ENCODE results near the gene RIPOR3. TPM values are rescaled to one million over a fixed set of nuclear protein-coding genes. Genes with fewer than 3 reads are reported as not detected.

RIPOR3 gene
- polyA plus RNA-seq, 1 of the 3 experiments (the other 2 are of a cell fraction), result 1.2 TPM

DNA sequence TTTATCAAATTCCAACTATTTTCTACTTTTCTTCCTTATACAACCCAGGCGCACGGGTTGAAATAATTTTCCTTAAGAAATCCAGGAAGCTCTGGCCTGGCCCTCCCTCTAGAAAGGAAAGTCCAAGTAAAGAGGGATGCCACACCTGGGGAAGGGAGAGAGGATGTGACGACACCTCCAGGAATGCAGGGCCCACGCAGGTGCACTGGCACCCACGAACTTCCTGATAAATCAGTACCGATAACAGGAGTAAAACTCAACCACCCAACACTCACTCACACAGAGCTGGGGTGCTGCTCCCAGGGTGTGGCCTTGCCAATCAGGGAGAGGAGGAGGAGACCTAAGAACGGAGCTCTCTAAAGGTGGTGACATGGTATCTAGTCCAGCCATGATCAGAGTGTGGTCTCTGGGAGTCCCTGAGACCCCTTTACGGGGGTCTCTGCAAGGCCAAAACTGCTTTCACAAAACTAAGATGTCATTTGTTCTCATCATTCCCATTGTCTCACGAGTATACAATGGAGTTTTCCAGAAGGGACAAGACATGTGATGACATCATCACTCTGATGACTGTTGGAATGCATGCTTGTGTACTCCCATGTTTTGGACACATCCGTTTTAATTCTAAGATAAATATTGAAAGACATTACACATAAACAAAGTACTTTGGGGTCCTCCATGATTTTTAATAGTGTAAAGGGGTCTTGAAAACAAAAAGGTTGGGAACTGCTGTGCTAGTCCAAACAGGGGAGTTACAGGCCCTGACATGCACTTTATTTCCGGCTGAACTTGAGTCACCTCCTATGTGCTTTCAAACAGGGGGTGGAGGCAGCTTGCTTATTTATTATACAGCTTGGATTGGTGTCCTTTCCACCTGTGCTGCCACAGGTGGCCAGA lies 37.9 kb upstream of the RIPOR3 start:
- no peak overlapping the region for H2AFZ ChIP-seq (ENCODE audit: low read depth)
- no peaks in the 10 kb centered on the region for H3K79me2 ChIP-seq (ENCODE audit: insufficient read depth)
- no peaks in the 10 kb centered on the region for H3K9me3 ChIP-seq
- no peaks in the 10 kb centered on the region for H3K27me3 ChIP-seq (ENCODE audit: insufficient read depth)
- no peaks in the 10 kb centered on the region for H3K9me2 ChIP-seq
- no peaks in the 10 kb centered on the region for H3K36me3 ChIP-seq (replicated peaks in 1 of 2; ENCODE audit: control insufficient read depth in 1 of 2, insufficient read depth in 2 of 2, low read length in 1 of 2)
- peaks cover 13 to 15% of the 10 kb centered on the region in 2 experiments for H3K4me1 ChIP-seq (ENCODE audit: control insufficient read depth in 1 of 2, insufficient read depth in 2 of 2, low read depth in 1 of 2, low read length in 1 of 2)
- H3K9ac ChIP-seq, result no peak overlapping the region
- H3K4me2 ChIP-seq, result no peak overlapping the region
- TF ChIP-seq JUND (IDR thresholded peaks at IDR 0.05) (no peak), TCF12 (IDR thresholded peaks at IDR 0.05) (no peak), RFX5 (IDR thresholded peaks at IDR 0.05; ENCODE audit: low read length) (no peak)
- TF ChIP-seq, protein P1, sequence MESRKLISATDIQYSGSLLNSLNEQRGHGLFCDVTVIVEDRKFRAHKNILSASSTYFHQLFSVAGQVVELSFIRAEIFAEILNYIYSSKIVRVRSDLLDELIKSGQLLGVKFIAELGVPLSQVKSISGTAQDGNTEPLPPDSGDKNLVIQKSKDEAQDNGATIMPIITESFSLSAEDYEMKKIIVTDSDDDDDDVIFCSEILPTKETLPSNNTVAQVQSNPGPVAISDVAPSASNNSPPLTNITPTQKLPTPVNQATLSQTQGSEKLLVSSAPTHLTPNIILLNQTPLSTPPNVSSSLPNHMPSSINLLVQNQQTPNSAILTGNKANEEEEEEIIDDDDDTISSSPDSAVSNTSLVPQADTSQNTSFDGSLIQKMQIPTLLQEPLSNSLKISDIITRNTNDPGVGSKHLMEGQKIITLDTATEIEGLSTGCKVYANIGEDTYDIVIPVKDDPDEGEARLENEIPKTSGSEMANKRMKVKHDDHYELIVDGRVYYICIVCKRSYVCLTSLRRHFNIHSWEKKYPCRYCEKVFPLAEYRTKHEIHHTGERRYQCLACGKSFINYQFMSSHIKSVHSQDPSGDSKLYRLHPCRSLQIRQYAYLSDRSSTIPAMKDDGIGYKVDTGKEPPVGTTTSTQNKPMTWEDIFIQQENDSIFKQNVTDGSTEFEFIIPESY (IDR thresholded peaks at IDR 0.05; ENCODE audit: borderline replicate concordance, low read depth), result no peak
- peaks cover 14% of the 10 kb centered on the region for H3F3A ChIP-seq (replicated peaks; ENCODE audit: insufficient read depth)
- WGBS (ENCODE audit: low lambda C conversion rate), result 75% methylated on average over 7 of the region's 11 CpGs
- no peaks in the 10 kb centered on the region for H4K20me1 ChIP-seq (ENCODE audit: insufficient read depth)
- H3K4me3 ChIP-seq (ENCODE audit: low read depth in 2 of 2, low read length in 1 of 2), result no peak overlapping the region
- H3K27ac ChIP-seq (ENCODE audit: low read depth in 2 of 2, low read length in 1 of 2), result no peak overlapping the region
- no peak for DNase-seq
- ChIA-PET CTCF (interaction anchor here (1.1 to 2.1 kb wide), 5 partner anchors 9 to 104 kb away, joined by 4 to 8 read pairs (median 5); no protein-coding TSS in a partner anchor), POLR2A (no interaction called here)

DNA sequence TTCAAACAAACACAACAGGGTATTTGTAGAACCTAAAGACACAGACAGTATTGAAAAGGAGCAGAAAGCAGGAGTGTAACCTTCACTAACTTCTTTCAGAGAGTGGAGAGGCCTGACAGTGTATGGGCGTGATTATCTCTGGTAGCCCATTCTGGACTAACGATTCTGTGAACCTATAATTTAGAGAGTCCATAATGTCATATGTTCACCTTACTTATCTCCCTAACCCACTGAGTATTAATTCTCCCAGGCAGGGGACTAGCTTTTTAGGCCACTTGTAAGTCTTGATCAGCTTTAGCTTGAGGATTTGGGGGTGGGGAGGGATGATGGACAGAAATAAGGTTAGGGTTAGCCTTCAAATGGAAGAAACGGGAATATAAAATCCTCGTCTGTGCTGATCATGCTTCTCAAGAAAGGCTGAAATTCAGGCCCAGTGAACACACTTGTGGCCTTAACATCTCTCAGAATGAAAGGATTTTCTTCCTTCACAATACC lies 37.2 kb upstream of the RIPOR3 start:
- no peak overlapping the region for H3K4me2 ChIP-seq
- no peak overlapping the region for H3K9ac ChIP-seq
- 88% methylated on average over 4 of the region's 4 CpGs for WGBS (ENCODE audit: low lambda C conversion rate)
- no peaks in the 10 kb centered on the region for H3K79me2 ChIP-seq (ENCODE audit: insufficient read depth)
- no peaks in the 10 kb centered on the region for H3K9me3 ChIP-seq
- no peak overlapping the region for H2AFZ ChIP-seq (ENCODE audit: low read depth)
- no peaks in the 10 kb centered on the region for H3K27me3 ChIP-seq (ENCODE audit: insufficient read depth)
- H3F3A ChIP-seq (replicated peaks; ENCODE audit: insufficient read depth), result peaks cover 14% of the 10 kb centered on the region
- POLR2A ChIA-PET, result no interaction called here
- CTCF ChIA-PET, result interaction anchor here (0.9 to 2.1 kb wide), 3 partner anchors 9 to 103 kb away, joined by 3 to 7 read pairs (median 4); no protein-coding TSS in a partner anchor
- H3K4me3 ChIP-seq (ENCODE audit: low read depth in 2 of 2, low read length in 1 of 2), result no peak overlapping the region
- H3K9me2 ChIP-seq, result no peaks in the 10 kb centered on the region
- no peaks in the 10 kb centered on the region for H4K20me1 ChIP-seq (ENCODE audit: insufficient read depth)
- TF ChIP-seq MXI1 (IDR thresholded peaks at IDR 0.05; ENCODE audit: low read depth, low read length) (no peak), RFX5 (IDR thresholded peaks at IDR 0.05; ENCODE audit: low read length) (no peak), POLR2AphosphoS5 (IDR thresholded peaks at IDR 0.05; ENCODE audit: low read depth, low read length) (no peak), NRF1 (IDR thresholded peaks at IDR 0.05; ENCODE audit: low read depth, low read length) (no peak), NFIC (IDR thresholded peaks at IDR 0.05; ENCODE audit: borderline replicate concordance) (no peak), EP300 (IDR thresholded peaks at IDR 0.05; ENCODE audit: borderline replicate concordance in 1 of 2, low read depth in 1 of 2, low read length in 1 of 2) (no peak), TEAD4 (IDR thresholded peaks at IDR 0.05; ENCODE audit: borderline replicate concordance, insufficient read depth) (no peak), FOSL2 (IDR thresholded peaks at IDR 0.05; ENCODE audit: borderline replicate concordance, low read depth) (no peak)
- TF ChIP-seq, protein P2, sequence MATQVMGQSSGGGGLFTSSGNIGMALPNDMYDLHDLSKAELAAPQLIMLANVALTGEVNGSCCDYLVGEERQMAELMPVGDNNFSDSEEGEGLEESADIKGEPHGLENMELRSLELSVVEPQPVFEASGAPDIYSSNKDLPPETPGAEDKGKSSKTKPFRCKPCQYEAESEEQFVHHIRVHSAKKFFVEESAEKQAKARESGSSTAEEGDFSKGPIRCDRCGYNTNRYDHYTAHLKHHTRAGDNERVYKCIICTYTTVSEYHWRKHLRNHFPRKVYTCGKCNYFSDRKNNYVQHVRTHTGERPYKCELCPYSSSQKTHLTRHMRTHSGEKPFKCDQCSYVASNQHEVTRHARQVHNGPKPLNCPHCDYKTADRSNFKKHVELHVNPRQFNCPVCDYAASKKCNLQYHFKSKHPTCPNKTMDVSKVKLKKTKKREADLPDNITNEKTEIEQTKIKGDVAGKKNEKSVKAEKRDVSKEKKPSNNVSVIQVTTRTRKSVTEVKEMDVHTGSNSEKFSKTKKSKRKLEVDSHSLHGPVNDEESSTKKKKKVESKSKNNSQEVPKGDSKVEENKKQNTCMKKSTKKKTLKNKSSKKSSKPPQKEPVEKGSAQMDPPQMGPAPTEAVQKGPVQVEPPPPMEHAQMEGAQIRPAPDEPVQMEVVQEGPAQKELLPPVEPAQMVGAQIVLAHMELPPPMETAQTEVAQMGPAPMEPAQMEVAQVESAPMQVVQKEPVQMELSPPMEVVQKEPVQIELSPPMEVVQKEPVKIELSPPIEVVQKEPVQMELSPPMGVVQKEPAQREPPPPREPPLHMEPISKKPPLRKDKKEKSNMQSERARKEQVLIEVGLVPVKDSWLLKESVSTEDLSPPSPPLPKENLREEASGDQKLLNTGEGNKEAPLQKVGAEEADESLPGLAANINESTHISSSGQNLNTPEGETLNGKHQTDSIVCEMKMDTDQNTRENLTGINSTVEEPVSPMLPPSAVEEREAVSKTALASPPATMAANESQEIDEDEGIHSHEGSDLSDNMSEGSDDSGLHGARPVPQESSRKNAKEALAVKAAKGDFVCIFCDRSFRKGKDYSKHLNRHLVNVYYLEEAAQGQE (IDR thresholded peaks at IDR 0.05; ENCODE audit: low read depth, low read length), result no peak
- TF ChIP-seq, protein P3, sequence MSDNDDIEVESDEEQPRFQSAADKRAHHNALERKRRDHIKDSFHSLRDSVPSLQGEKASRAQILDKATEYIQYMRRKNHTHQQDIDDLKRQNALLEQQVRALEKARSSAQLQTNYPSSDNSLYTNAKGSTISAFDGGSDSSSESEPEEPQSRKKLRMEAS (IDR thresholded peaks at IDR 0.05; ENCODE audit: low read depth), result no peak
- TF ChIP-seq, protein P4, sequence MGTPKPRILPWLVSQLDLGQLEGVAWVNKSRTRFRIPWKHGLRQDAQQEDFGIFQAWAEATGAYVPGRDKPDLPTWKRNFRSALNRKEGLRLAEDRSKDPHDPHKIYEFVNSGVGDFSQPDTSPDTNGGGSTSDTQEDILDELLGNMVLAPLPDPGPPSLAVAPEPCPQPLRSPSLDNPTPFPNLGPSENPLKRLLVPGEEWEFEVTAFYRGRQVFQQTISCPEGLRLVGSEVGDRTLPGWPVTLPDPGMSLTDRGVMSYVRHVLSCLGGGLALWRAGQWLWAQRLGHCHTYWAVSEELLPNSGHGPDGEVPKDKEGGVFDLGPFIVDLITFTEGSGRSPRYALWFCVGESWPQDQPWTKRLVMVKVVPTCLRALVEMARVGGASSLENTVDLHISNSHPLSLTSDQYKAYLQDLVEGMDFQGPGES (IDR thresholded peaks at IDR 0.05; ENCODE audit: low read depth, low read length), result no peak
- TF ChIP-seq, protein P5, sequence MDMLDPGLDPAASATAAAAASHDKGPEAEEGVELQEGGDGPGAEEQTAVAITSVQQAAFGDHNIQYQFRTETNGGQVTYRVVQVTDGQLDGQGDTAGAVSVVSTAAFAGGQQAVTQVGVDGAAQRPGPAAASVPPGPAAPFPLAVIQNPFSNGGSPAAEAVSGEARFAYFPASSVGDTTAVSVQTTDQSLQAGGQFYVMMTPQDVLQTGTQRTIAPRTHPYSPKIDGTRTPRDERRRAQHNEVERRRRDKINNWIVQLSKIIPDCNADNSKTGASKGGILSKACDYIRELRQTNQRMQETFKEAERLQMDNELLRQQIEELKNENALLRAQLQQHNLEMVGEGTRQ (IDR thresholded peaks at IDR 0.05; ENCODE audit: borderline replicate concordance, low read depth, low read length), result no peak
- H3K27ac ChIP-seq (ENCODE audit: low read depth in 2 of 2, low read length in 1 of 2), result no peak overlapping the region
- peaks cover 13 to 15% of the 10 kb centered on the region in 2 experiments for H3K4me1 ChIP-seq (ENCODE audit: control insufficient read depth in 1 of 2, insufficient read depth in 2 of 2, low read depth in 1 of 2, low read length in 1 of 2)
- no peaks in the 10 kb centered on the region for H3K36me3 ChIP-seq (replicated peaks in 1 of 2; ENCODE audit: control insufficient read depth in 1 of 2, insufficient read depth in 2 of 2, low read length in 1 of 2)
- DNase-seq, result no peak

Measured in SK-N-SH (cell line).